Neutrophil (primary cell): ENCODE measurements around the gene TSC22D3.

ENCODE experiments used
- H3K27ac ChIP-seq: fragments of 200-600 bp; sonication (generic); 2 replicates; pipeline ENCODE4 v1.5.1; 2016; ENCODE audit warnings: mild to moderate bottlenecking, moderate library complexity
- H3K27me3 ChIP-seq: fragments of 200-600 bp; sonication (generic); 2 replicates; pipeline ENCODE4 v1.6.0; 2016; ENCODE audit warnings: mild to moderate bottlenecking
- H3K36me3 ChIP-seq: fragments of 200-600 bp; sonication (generic); 2 replicates; pipeline ENCODE4 v1.5.1; 2017
- H3K4me1 ChIP-seq, 2 experiments: fragments of 200-600 bp in 1 of 2; sonication (generic) in 1 of 2; 1 replicate in 1 of 2; 2 replicates in 1 of 2; pipeline versions ENCODE4 v1.5.1 to v1.6.1; 2013 to 2016; ENCODE audit warnings: low read depth in 1 of 2, low read length in 1 of 2, mild to moderate bottlenecking in 1 of 2, moderate library complexity in 1 of 2; ENCODE audit not compliant: control insufficient read depth in 1 of 2, insufficient read depth in 1 of 2
- H3K4me3 ChIP-seq, 2 experiments: fragments of 200-600 bp in 1 of 2; sonication (generic) in 1 of 2; 1 replicate in 1 of 2; 2 replicates in 1 of 2; pipeline ENCODE4 v1.5.1; 2013 to 2016; ENCODE audit warnings: low read depth in 1 of 2, low read length in 1 of 2, mild to moderate bottlenecking in 1 of 2, moderate library complexity in 1 of 2
- H3K9me3 ChIP-seq: fragments of 200-600 bp; sonication (generic); 2 replicates; pipeline ENCODE4 v1.5.1; 2016
- CTCF ChIP-seq: fragments of 200-600 bp; sonication (generic); IDR thresholded peaks from 2 replicates; pipeline ENCODE4 v1.5.1; 2016; ENCODE audit warnings: antibody characterized with exemption

Gene TSC22D3

DNA sequence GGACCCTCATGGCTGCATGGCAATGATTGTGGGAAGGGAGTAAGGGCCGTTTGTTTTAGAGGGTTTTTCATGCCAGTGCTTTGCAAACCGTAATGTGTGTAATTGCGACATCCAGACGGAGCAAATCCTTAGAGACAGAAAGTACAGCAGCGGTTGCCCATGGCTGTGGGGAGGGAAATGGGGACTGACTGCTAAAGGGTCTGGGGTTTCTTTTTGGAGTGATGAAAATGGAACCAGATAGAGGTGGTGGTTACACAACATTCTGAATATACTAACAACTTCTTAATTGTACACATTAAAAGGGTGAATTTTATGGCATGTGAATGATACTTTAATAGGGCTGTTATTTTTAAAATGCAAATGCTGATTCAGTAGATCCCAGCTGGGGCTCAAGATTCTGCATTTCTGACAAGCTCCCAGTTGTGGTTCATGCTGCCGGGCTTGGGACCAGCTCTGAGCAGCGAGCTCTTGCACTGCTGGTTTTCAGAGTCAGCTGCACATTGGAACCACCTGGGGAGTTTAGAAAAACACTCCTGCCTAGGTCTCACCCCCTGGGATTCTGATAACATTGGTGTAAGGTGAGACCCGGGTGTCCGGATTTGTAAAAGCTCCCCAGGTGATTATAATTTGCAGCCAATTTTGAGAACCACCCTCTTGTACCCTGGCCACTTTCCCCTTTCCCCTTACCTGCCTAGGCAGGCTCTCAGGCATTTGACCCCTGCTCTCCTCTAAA is 99.6 kb downstream of the TSC22D3 start:
- no peaks in the 10 kb centered on the region for H3K9me3 ChIP-seq
- H3K4me3 ChIP-seq, result peak overlapping the region; percentile 61 to 69
- H3K4me1 ChIP-seq, result peaks cover 47 to 64% of the 10 kb centered on the region in 2 experiments
- no peaks in the 10 kb centered on the region for H3K36me3 ChIP-seq
- H3K27me3 ChIP-seq, result no peaks in the 10 kb centered on the region
- H3K27ac ChIP-seq, result peak overlapping the region; percentile 89
- no peak for TF ChIP-seq CTCF

- peak overlapping the region; percentile 89 for H3K27ac ChIP-seq
- H3K36me3 ChIP-seq, result no peaks in the 10 kb centered on the region
- no peaks in the 10 kb centered on the region for H3K9me3 ChIP-seq
- H3K27me3 ChIP-seq, result no peaks in the 10 kb centered on the region
- peak overlapping the region; percentile 28 to 69 for H3K4me3 ChIP-seq
- peaks cover 47 to 59% of the 10 kb centered on the region in 2 experiments for H3K4me1 ChIP-seq
- TF ChIP-seq CTCF, result no peak
Observed at GRCh38 chrX:107675365-107675654, 100.3 kb downstream of the TSC22D3 start.

GRCh38 chrX:107674480-107675364 is 100.9 kb downstream of the TSC22D3 start:
- TF ChIP-seq CTCF, result no peak
- Histone ChIP-seq H3K27ac (peak overlapping the region; percentile 89), H3K9me3 (no peaks in the 10 kb centered on the region), H3K27me3 (no peaks in the 10 kb centered on the region), H3K4me1 (peaks cover 47 to 55% of the 10 kb centered on the region in 2 experiments), H3K36me3 (no peaks in the 10 kb centered on the region), H3K4me3 (peak overlapping the region; percentile 28 to 69)

- Histone ChIP-seq H3K4me3 (peak overlapping the region; percentile 28 to 69), H3K4me1 (peaks cover 47 to 48% of the 10 kb centered on the region in 2 experiments)
- no peak for TF ChIP-seq CTCF
Observed at GRCh38 chrX:107673933-107674479, 101.6 kb downstream of the TSC22D3 start.

DNA sequence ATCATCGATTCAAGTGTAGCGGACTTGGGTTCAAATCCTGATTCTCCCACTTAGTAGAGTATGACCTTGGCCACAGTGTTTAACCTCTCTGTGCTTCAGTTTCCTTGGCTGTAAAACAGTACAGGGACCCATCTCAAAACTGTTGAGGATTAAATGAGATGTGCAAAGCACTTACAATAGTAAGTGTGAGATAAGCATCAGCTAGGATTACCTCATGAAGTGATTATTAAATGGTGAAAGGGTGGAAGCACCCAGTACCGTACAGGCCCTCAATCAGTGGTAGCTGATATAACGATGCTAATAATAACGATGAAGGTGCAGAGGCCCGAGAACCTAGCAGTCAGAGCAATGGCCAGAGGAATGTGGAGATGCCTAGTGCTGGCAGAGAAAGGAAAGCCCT is 102.2 kb downstream of the TSC22D3 start:
- H3K27me3 ChIP-seq, result no peaks in the 10 kb centered on the region
- peak overlapping the region; percentile 32 to 69 for H3K4me3 ChIP-seq
- H3K4me1 ChIP-seq, result peaks cover 44 to 47% of the 10 kb centered on the region in 2 experiments
- TF ChIP-seq CTCF, result no peak
- H3K27ac ChIP-seq, result peak overlapping the region; percentile 89
- H3K9me3 ChIP-seq, result no peaks in the 10 kb centered on the region
- H3K36me3 ChIP-seq, result no peaks in the 10 kb centered on the region

More at GRCh38 chrX:107673933-107674479, 101.6 kb downstream of the TSC22D3 start:
- peak overlapping the region; percentile 89 for H3K27ac ChIP-seq
- no peaks in the 10 kb centered on the region for H3K27me3 ChIP-seq
- no peaks in the 10 kb centered on the region for H3K9me3 ChIP-seq
- H3K36me3 ChIP-seq, result no peaks in the 10 kb centered on the region
